Panc1 (cell line): Measurements from ENCODE around the gene WIPF2. TPM values are rescaled to one million over a fixed set of nuclear protein-coding genes. Genes with fewer than 3 reads are reported as not detected.
A peak's percentile ranks its signal among the peaks of the same experiment; 100 is the strongest.

Experiments
- ATAC-seq: fragments of 200-7000 bp; cut with Tn5 transposase; 2 replicates; pipeline ENCODE4 v1.9.1; 2020; ENCODE audit warnings: mild to moderate bottlenecking, moderate library complexity
- BruUV-seq: library from RNA; stranded (reverse); fragments of 400-500 nt; replicated peaks from 2 replicates; lab custom pipeline; 2021; lab: Mats Ljungman, UMichigan
- CTCF ChIA-PET: fragments of 300-600 bp; sonication (Branson Sonifier 250); formaldehyde crosslinking; loops from one replicate; lab custom pipeline; 2022; ENCODE audit warnings: antibody characterized with exemption; lab: Charles Lee
- POLR2A ChIA-PET: fragments of 300-600 bp; sonication (Branson Sonifier 250); formaldehyde crosslinking; loops from one replicate; lab custom pipeline; 2022; ENCODE audit warnings: antibody characterized with exemption; lab: Charles Lee
- DNase-seq: peaks from one replicate; pipeline ENCODE4 v3.0.0-alpha.2; 2010; ENCODE audit warnings: low read depth, low spot score
- H3K27ac ChIP-seq: 2 replicates; pipeline ENCODE4 v1.5.1; 2011; ENCODE audit warnings: mild to moderate bottlenecking, low read length, inconsistent platforms
- H3K27me3 ChIP-seq: fragments of 200-500 bp; sonication (Bioruptor generic); 2 replicates; pipeline ENCODE4 v1.6.0; 2014; ENCODE audit warnings: low read length, inconsistent platforms; ENCODE audit not compliant: control insufficient read depth, insufficient read depth
- H3K36me3 ChIP-seq: fragments of 200-500 bp; sonication (Bioruptor generic); 2 replicates; pipeline ENCODE4 v1.5.1; 2014; ENCODE audit warnings: inconsistent platforms, mild to moderate bottlenecking, low read length, moderate library complexity; ENCODE audit not compliant: control insufficient read depth, insufficient read depth
- H3K4me1 ChIP-seq: 2 replicates; pipeline ENCODE4 v1.5.1; 2011; ENCODE audit warnings: inconsistent platforms, mild to moderate bottlenecking, low read length, moderate library complexity; ENCODE audit not compliant: control insufficient read depth, insufficient read depth
- H3K4me3 ChIP-seq, 2 experiments: 2 replicates each; pipeline ENCODE4 v1.5.1; 2011 to 2012; ENCODE audit warnings: low read depth in 2 of 2, low read length in 2 of 2, mild to moderate bottlenecking in 2 of 2, inconsistent platforms in 1 of 2, moderate library complexity in 1 of 2
- H3K9me3 ChIP-seq: fragments of 200-500 bp; sonication (Bioruptor generic); 2 replicates; pipeline ENCODE4 v1.5.1; 2014; ENCODE audit warnings: low read depth, mild to moderate bottlenecking, inconsistent platforms, low read length, moderate library complexity; ENCODE audit not compliant: control insufficient read depth, insufficient read depth
- CTCF ChIP-seq: fragments of 450-650 bp; IDR thresholded peaks from 2 replicates; pipeline ENCODE4 v1.5.1; 2017; ENCODE audit warnings: mild to moderate bottlenecking
- POLR2AphosphoS5 ChIP-seq: IDR thresholded peaks from 2 replicates; pipeline ENCODE4 v1.6.1; 2012; ENCODE audit warnings: mild to moderate bottlenecking, low read depth, low read length, moderate library complexity
- SIN3A ChIP-seq: IDR thresholded peaks from 2 replicates; pipeline ENCODE4 v1.6.1; 2012; ENCODE audit warnings: low read depth, mild to moderate bottlenecking, low read length, moderate library complexity, borderline replicate concordance; ENCODE audit not compliant: insufficient read depth
- TCF7L2 ChIP-seq: IDR thresholded peaks from 2 replicates; pipeline ENCODE4 v1.6.1; 2011; ENCODE audit warnings: mild to moderate bottlenecking, low read depth, low read length, inconsistent platforms
- in situ Hi-C: cut with HindIII; loops from 2 replicates; pipeline ENCODE4 v1.10.0; 2016; ENCODE audit warnings: low sequenced_read_pairs, low pct_unique_long_range_greater_than_20kb
- intact Hi-C: fragments of 100-400 bp; cut with micrococcal nuclease; formaldehyde crosslinking; loops from one replicate; pipeline ENCODE4 v1.10.0; 2022; ENCODE audit not compliant: unreplicated experiment
- total RNA-seq: library from RNA; stranded (reverse); gene quantifications from one replicate; pipeline ENCODE4 v1.2.1, GENCODE V29; 2021; ENCODE audit not compliant: unreplicated experiment
- TF ChIP-seq, protein P1 (sequence below), 2 experiments: IDR thresholded peaks; 2 replicates each; pipeline ENCODE4 v1.6.1; 2011 to 2012; ENCODE audit warnings: low read depth in 2 of 2, control low read depth in 1 of 2, low read length in 1 of 2, mild to moderate bottlenecking in 1 of 2, moderate library complexity in 1 of 2; ENCODE audit not compliant: insufficient read depth in 1 of 2

WIPF2 gene
- total RNA-seq, 1 experiment from 2014 or later = 45.9 TPM

DNA sequence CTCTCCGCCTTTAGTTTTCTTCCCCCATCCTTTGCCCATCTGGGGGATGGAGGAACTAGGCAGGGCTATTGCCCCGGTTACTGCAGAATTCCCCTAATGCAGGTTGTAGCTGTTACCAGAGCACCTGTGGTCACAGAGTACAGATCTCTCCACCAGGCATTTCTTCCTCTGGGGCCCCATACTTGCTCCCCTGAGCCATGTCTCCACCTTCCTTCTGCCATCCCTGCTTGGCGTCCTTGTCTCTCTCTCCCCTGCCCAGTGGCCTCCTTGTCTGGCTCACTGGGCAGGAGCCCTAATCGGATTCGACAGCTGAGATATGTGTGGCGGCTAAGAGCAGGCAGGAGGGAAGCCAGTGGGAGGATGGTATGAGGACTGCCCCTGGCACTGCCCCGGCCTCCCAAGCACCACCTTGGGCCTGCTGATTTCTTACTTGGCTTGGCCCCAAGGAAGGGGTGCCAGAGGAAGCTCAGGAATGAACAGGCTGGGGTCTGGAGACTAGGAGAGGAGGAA is 91.8 kb downstream of the WIPF2 start:
- ChIA-PET CTCF (interaction anchor here (0.6 kb wide), 1 partner anchor 292 kb away, joined by 3 read pairs; no protein-coding TSS in a partner anchor), POLR2A (no interaction called here)
- no peak for ATAC-seq
- Histone ChIP-seq H3K36me3 (no peaks in the 10 kb centered on the region), H3K27ac (peak overlapping the region; percentile 95), H3K27me3 (no peaks in the 10 kb centered on the region), H3K4me3 (peak overlapping the region; percentile 14 to 81), H3K4me1 (peaks cover 93% of the 10 kb centered on the region), H3K9me3 (no peaks in the 10 kb centered on the region)
- no TSS peak for BruUV-seq
- in situ Hi-C loops (no loop called here), intact Hi-C loops (no loop called here)
- no peak for TF ChIP-seq CTCF
- TF ChIP-seq SIN3A = no peak
- TF ChIP-seq POLR2AphosphoS5 = no peak
- TF ChIP-seq TCF7L2 = no peak
- TF ChIP-seq, protein P1, sequence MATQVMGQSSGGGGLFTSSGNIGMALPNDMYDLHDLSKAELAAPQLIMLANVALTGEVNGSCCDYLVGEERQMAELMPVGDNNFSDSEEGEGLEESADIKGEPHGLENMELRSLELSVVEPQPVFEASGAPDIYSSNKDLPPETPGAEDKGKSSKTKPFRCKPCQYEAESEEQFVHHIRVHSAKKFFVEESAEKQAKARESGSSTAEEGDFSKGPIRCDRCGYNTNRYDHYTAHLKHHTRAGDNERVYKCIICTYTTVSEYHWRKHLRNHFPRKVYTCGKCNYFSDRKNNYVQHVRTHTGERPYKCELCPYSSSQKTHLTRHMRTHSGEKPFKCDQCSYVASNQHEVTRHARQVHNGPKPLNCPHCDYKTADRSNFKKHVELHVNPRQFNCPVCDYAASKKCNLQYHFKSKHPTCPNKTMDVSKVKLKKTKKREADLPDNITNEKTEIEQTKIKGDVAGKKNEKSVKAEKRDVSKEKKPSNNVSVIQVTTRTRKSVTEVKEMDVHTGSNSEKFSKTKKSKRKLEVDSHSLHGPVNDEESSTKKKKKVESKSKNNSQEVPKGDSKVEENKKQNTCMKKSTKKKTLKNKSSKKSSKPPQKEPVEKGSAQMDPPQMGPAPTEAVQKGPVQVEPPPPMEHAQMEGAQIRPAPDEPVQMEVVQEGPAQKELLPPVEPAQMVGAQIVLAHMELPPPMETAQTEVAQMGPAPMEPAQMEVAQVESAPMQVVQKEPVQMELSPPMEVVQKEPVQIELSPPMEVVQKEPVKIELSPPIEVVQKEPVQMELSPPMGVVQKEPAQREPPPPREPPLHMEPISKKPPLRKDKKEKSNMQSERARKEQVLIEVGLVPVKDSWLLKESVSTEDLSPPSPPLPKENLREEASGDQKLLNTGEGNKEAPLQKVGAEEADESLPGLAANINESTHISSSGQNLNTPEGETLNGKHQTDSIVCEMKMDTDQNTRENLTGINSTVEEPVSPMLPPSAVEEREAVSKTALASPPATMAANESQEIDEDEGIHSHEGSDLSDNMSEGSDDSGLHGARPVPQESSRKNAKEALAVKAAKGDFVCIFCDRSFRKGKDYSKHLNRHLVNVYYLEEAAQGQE (IDR thresholded peaks at IDR 0.05; ENCODE audit: insufficient read depth in 1 of 2, low read depth in 2 of 2, low read length in 1 of 2) = no peak
- DNase-seq = no peak

DNA sequence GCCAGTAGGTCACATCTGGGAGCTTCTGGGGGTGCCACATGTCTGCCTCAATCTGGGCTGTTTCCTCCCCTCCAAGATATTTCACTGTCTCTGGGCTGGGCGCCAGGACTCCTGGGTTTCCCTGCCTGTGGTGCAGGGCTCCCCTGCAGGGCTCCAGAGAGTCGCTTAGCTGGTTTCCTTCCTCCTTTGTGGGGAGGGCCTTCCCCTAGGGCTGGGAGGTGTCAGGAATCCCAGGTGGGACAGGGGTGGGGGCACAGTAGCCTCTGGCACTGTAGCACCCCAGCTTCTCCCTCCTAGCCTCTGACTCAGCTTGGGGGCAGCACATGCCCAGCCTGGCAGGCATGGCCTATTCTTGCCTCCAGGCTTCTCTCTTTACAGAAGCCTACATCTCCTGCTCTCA is 92.5 kb downstream of the WIPF2 start:
- H3K9me3 ChIP-seq = no peaks in the 10 kb centered on the region
- H3K27ac ChIP-seq = peak overlapping the region; percentile 95
- H3K4me1 ChIP-seq = peaks cover 92% of the 10 kb centered on the region
- no peaks in the 10 kb centered on the region for H3K36me3 ChIP-seq
- ATAC-seq (no peak), DNase-seq (no peak)
- in situ Hi-C loops = no loop called here
- ChIA-PET CTCF (interaction anchor here (0.6 kb wide), 1 partner anchor 37 kb away, joined by 3 read pairs; no protein-coding TSS in a partner anchor), POLR2A (interaction anchor here (0.5 kb wide), 1 partner anchor 11 kb away, joined by 4 read pairs; no protein-coding TSS in a partner anchor)
- no peaks in the 10 kb centered on the region for H3K27me3 ChIP-seq
- intact Hi-C loops = no loop called here
- H3K4me3 ChIP-seq = peak overlapping the region; percentile 14 to 81; a peak in 3 of 4 replicates
- no TSS peak for BruUV-seq
- no peak for TF ChIP-seq POLR2AphosphoS5
- TF ChIP-seq, protein P1 (IDR thresholded peaks at IDR 0.05; ENCODE audit: insufficient read depth in 1 of 2, low read depth in 2 of 2, low read length in 1 of 2) = no peak
- TF ChIP-seq SIN3A = no peak
- no peak for TF ChIP-seq TCF7L2
- TF ChIP-seq CTCF = no peak
